Heart left ventricle (tissue), 13 donors: ENCODE measurements around the gene TGFBR3L.

Experiments used
- CTCF ChIP-seq, 12 donors: fragments of 200-600 bp; sonication (generic) in 4 of 12; IDR thresholded peaks; one replicate each; pipeline versions ENCODE4 v1.5.0 to v1.8.0; 2018 to 2022; ENCODE audit warnings: antibody characterized with exemption in 12 of 12, mild to moderate bottlenecking in 5 of 12
- POLR2A ChIP-seq, 2 donors: fragments of 450-650 bp; IDR thresholded peaks; one replicate each; pipeline ENCODE4 v1.6.1; 2017; ENCODE audit warnings: antibody characterized with exemption in 2 of 2, mild to moderate bottlenecking in 2 of 2, moderate library complexity in 2 of 2
- donor health status: ischemic (EF 13 %, LVEDD 7.1; RV severe dilation, severe dysfunction).
- donor health status: DM: no; HTN: yes; CAD: no.
- donor health status: DM: no; HTN: no; CAD: no.
- donor health status: ischemic (EF 25% LVEDD 6.9; RV normal size, moderate dysfunction).
- donor health status: ischemic (EF 25% LVEDD 5.7; RV mildly dilated, moderate dysfunction).
- donor health status: ischemic (EF 35%, LVEDD 5.7; RV mildly dilated, moderate dysfunction).
- donor health status: nonischemic (EF 11% LVEDD 7.7; RV severe dilation, severe dysfunction).
- donor health status: DM: yes; HTN: yes; CAD: no.
- donor health status: PGD.
- donor health status: ischemic (EF 29% LVEDD 5.4; RV normal size, mild dysfunction).
- donor health status: nonischemic (EF 23%, LVEDD 6.1; RV moderate dilation, normal function).

DNA sequence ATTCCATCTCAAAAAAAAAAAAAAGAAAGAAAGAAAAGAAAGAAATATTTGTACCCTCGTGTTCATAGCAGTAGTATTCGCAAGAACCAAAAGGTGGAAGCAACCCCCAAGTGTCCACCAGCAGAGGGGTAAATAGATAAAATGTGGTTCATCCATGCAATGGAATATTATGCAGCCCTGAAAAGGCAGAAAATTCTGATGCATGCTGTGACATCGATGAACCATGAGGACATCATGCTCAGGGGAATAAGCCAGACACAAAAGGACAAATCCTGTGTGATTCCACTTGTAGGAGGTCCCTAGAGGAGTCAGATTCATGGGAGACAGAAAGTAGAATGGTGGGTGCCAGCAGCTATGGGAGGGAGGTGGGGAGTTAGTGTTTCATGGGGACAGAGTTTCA is 32.7 kb upstream of the TGFBR3L start:
- TF ChIP-seq CTCF (IDR thresholded peaks at IDR 0.05) (no peak), POLR2A (IDR thresholded peaks at IDR 0.05) (no peak)
